Right ventricle myocardium inferior (tissue), 1 donor: Measurements from ENCODE around the gene ST6GALNAC2. TPM values are rescaled to one million over a fixed set of nuclear protein-coding genes. Genes with fewer than 3 reads are reported as not detected.
"Not testable (repeated sequence)": the region's sequence is repeated elsewhere in the genome, so short reads cannot be mapped to it uniquely, and the experiment has no call there.

Experiments used
- ATAC-seq: fragments of 200-7000 bp; cut with Tn5 transposase; one replicate; pipeline ENCODE4 v1.9.1; 2020; ENCODE audit warnings: mild to moderate bottlenecking, moderate library complexity
- DNase-seq: peaks from one replicate; pipeline ENCODE4 v3.0.0; 2021; ENCODE audit errors: missing footprints
- intact Hi-C: fragments of 100-400 bp; cut with DNase I; formaldehyde crosslinking; loops from one replicate; pipeline ENCODE4 v1.11.0; 2022
- long read RNA-seq: library from polyadenylated mRNA; unstranded; transcript quantifications from one replicate; pipeline ENCODE4 v2.0.0, GENCODE V29; 2021
- total RNA-seq: library from RNA; stranded (reverse); fragmentation: NEBNext Ultra II Directional; extraction: Animal tissue kit (Norgen Biotek cat#: 25700); gene quantifications from one replicate; pipeline ENCODE4 v1.2.1, GENCODE V29; 2021
- donor health status: DM: no; HTN: yes; CAD: no; lungs with severe emphysema.

ST6GALNAC2 gene
- 5.7 TPM for total RNA-seq
- long read RNA-seq, partial matches to known transcripts: 0 of 8 reads
- long read RNA-seq, other reads (novel, unspliced or antisense): 4 of 8 reads

GRCh38 chr17:76585649-76586593 is at the start of gene ST6GALNAC2:
Gene ST6GALNAC2, minus strand, starts transcription at chr17:76585860. Its CDS starts 52 bp downstream, at chr17:76585808.
- intact Hi-C loops: loop anchor here (1.0 kb wide), 1 partner anchor 63 kb away; no protein-coding TSS in a partner anchor
- peak; percentile 95 for ATAC-seq
- DNase-seq: peak; percentile 89

- DNase-seq (no peak), ATAC-seq (no peak)
- intact Hi-C loops: no loop called here
Measured at GRCh38 chr17:76635039-76635438, 49.4 kb upstream of the ST6GALNAC2 start.

GRCh38 chr17:76633628-76634328 is 48.1 kb upstream of the ST6GALNAC2 start:
- intact Hi-C loops: no loop called here
- ATAC-seq (no peak), DNase-seq (no peak)

- no peak for ATAC-seq
- intact Hi-C loops: no loop called here
- no peak for DNase-seq
Measured at GRCh38 chr17:76631821-76632565, 46.3 kb upstream of the ST6GALNAC2 start.

- intact Hi-C loops: no loop called here
- ATAC-seq (no peak), DNase-seq (no peak)
Measured at GRCh38 chr17:76630151-76630550, 44.5 kb upstream of the ST6GALNAC2 start.

- ATAC-seq (no peak), DNase-seq (no peak)
- intact Hi-C loops: no loop called here
Measured at GRCh38 chr17:76627510-76627909, 41.9 kb upstream of the ST6GALNAC2 start.

GRCh38 chr17:76626442-76626841 is 40.8 kb upstream of the ST6GALNAC2 start:
- intact Hi-C loops: no loop called here
- no peak for DNase-seq

GRCh38 chr17:76625496-76625895 is 39.8 kb upstream of the ST6GALNAC2 start:
- ATAC-seq: no peak
- no peak for DNase-seq
- intact Hi-C loops: loop anchor here (2.0 kb wide), 1 partner anchor 103 kb away; no protein-coding TSS in a partner anchor

More at GRCh38 chr17:76626442-76626841, 40.8 kb upstream of the ST6GALNAC2 start:
- ATAC-seq: no peak

- intact Hi-C loops: loop anchor here (2.0 to 5.0 kb wide), 2 partner anchors 66 to 101 kb away; no protein-coding TSS in a partner anchor
- peak; percentile 92 for DNase-seq
- peak; percentile 82 for ATAC-seq
Measured at GRCh38 chr17:76623271-76624146, 37.8 kb upstream of the ST6GALNAC2 start.

- no peak for ATAC-seq
- DNase-seq: no peak
- intact Hi-C loops: no loop called here
Measured at GRCh38 chr17:76617838-76618237, 32.2 kb upstream of the ST6GALNAC2 start.

GRCh38 chr17:76614912-76615617 is 29.4 kb upstream of the ST6GALNAC2 start:
- DNase-seq (no peak), ATAC-seq (no peak)
- intact Hi-C loops: no loop called here

GRCh38 chr17:76614064-76614759 is 28.6 kb upstream of the ST6GALNAC2 start:
- DNase-seq, intact Hi-C loops, ATAC-seq: not testable (repeated sequence)

GRCh38 chr17:76612977-76613851 is 27.6 kb upstream of the ST6GALNAC2 start:
- intact Hi-C loops: no loop called here
- DNase-seq: no peak
- no peak for ATAC-seq

- ATAC-seq: no peak
- DNase-seq: no peak
- intact Hi-C loops: no loop called here
Measured at GRCh38 chr17:76612465-76612864, 26.8 kb upstream of the ST6GALNAC2 start.

- intact Hi-C loops: no loop called here
- no peak for DNase-seq
- ATAC-seq: no peak
Measured at GRCh38 chr17:76611758-76612157, 26.1 kb upstream of the ST6GALNAC2 start.
